Measurements from ENCODE around the gene OGA.
A peak's percentile ranks its signal among the peaks of the same experiment; 100 is the strongest.

OGA gene

DNA sequence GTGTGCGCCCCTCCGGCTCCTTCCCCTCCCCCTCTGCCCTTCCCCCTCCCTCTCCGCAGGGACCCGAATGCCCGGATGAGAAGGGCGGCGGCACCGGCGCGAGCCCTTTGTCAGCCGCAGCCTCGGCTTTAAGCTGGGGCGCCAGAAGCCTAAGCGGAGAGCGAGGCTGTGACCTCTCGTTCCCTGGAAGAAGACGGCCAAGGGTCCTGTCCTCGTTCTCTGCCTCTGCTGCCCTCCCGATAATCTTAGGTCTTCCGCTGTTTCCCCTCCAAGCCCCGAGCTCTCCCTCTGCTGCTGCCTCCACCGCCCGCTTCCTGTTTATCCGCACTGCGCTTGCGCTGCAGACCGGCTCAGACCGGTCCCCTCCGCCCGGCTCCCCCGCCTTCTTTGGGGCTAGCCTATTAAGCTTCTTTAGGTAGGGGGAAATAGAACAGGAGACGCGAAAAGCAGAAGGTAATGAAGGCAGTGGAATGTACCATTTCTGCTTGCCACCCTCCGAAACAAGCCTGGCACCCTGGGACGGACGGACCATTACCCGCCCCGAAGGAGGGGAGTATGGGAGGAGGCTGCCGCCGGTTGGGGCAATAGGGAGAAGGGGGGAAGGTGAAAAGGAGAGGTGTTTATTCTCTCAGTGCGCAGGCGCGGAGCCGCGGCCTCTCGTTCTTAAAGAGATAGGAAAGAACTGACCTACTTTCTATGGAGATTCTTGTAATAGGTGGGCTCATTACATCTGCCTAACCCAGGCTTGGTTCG, at the start of gene OGA:
TSS of gene OGA (minus strand) at position 326 of the 753 bp plus-strand sequence. CDS start 422 bp downstream, outside the sequence.
- DNase-seq, result peak; percentile 98 to 100 (median 99)

GRCh38 chr10:101867931-101868330, 49.7 kb upstream of the OGA start:
- DNase-seq, result no peak

DNA sequence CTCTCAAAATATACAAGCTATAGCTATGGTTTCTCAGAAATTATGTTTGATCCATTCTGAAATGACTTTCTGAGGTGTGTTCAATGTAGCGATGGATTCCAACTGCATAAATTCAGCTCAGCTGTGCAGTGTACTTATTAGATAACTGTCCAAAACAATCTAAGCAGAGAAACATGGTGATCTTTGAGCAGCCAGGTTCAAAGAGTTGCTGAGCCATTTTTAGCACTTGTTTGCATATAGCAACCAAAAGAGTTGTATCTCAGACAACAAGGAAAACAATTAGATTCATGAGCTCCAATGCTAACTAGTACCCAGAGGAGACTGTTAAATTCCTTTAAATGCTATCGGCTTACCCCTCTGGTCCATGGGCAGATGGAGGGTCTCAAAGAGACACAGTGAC, 41.3 kb upstream of the OGA start:
- DNase-seq, result no peak

GRCh38 chr10:101858723-101859500, 40.7 kb upstream of the OGA start:
- no peak for DNase-seq

DNA sequence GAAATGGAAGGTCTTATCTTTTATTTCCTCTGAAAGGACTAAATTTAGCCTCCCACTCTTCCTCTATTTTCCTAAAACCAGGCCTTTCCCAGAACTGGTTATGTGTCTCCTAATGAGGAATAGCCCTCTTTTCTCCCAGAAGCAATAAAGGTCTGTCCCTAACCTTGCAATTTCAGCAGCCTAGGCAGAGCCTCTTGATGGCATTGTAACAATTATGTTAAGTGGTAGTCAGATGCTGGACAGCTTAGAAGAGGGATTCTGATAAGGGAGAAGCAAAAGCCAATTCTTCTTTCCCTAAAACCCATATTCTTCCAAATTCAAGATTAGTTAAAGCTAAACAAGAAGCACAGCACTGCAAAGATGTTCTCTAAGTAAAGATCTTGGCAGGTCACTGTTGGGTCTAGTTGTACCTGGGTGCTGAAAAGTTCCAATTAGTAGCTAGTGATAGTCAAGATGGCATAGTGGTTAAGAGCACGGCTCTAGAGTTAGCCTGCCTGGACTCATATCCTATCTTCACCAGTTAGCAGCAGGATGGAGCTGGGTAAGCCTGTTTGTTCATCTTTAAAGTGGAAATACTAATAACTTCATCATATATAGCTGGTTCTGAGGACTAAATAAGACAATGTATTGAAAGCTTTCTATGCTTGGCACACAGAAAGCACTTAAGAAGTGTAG, 39.7 kb upstream of the OGA start:
- DNase-seq, result no peak

- DNase-seq, result no peak
Observed at GRCh38 chr10:101856626-101857025, 38.4 kb upstream of the OGA start.

GRCh38 chr10:101851411-101852116, 33.3 kb upstream of the OGA start:
- no peak for DNase-seq

DNA sequence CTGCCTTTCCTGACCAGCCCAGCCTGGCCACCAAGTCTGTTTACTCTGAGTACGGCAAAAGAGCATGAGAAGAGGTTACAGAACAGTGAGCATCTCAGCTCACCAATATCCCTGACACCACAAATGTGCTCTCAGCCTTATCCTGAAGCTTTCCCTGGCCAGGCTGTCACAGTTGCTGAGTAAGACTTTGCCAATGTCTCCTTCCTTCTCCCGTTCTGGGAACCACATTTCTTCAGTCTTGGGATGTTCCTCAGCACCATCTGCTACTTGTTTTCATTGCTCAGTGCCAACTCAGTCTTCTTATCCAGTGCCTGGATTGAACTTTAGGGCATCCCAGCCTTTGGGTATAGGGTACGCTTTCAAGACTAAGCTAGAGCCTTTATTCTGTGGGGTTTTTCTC, 32.5 kb upstream of the OGA start:
- no peak for DNase-seq

DNA sequence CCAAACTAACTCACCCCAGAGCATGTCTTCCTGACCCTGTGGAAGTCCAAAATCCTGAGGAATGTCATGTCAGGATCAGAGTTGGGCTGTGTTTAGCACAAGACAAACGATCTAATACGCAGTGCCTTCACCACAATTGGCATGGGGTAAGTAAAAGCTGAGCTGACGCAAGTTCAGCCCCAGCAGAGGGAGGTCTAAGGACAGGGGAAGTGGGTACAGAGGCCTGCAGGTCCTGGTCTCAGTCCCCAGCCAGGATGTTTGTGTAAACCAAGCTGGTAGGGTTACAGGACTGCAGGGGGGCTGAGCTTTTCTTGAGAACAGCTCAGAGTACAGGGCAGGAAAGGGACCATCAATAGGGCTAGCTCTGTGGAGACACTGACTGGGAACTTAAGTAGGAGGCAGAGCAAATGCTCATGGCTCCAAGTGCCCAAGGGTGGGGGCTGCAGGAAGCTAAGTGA, 30.7 kb upstream of the OGA start:
- no peak for DNase-seq

GRCh38 chr10:101848408-101848807, 30.2 kb upstream of the OGA start:
- DNase-seq, result no peak

- no peak for DNase-seq
Observed at GRCh38 chr10:101845893-101846292, 27.6 kb upstream of the OGA start.

- DNase-seq, result peak; percentile 41 to 71 (median 59)
Observed at GRCh38 chr10:101843032-101844021, 25.1 kb upstream of the OGA start, which contains the start of gene KCNIP2. KCNIP2 (minus strand) TSS chr10:101843800; CDS start chr10:101843568, 232 bp downstream.

DNA sequence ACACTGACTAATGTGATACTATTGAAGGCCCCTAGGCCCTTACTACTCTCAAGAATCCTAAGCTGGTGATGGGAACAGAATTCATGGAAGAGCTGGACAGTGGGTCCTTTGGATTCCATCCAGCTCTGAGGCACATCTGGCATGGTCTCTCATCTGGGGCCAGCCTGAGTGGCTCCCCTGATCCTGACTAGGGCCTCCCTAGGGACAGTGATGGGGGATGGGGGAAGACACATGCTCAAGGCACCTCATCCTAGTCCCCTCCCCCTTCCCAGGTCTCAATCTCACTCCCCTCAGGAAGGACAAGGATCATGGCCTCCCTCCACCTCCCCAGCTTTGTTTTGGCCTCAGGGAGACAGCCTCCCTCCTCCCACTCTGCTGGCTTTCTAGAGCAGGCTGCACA, 23.6 kb upstream of the OGA start:
- no peak for DNase-seq

- peak; percentile 16 to 61 (median 46) for DNase-seq
Observed at GRCh38 chr10:101840741-101841453, 22.7 kb upstream of the OGA start.

DNA sequence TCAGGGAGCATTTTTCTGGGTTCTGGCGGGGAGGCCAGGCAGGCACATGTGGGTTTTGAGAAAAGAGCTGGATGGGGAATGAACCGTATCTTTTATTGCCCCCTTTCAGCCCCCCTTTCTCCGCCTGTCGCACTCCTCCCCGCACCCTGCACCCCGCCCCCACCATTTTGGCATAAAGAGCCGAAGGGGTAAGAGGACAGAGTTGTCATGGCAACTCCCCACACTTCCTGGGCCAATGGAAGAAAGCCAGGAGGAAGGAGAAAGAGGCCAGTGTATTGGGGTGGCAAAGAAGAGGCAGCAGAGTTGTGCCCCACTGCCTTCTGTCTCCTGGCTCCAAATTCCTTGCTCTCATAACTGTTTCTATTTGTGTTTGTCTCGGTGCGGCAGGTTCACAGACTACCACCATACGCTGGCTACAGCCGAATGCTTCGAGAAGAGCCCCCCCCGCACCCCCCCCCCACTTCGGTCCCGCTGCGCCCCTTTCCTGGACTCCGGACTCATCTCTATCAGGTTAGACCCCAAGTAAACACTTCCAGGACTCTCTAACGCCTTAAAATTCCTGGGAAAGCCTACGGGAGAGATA, 21.9 kb upstream of the OGA start:
- peak in 1 of 6 experiments; percentile 11 for DNase-seq

GRCh38 chr10:101839416-101840063, 21.3 kb upstream of the OGA start:
- DNase-seq, result peak in 5 of 6 experiments; percentile 21 to 63 (median 38)

DNA sequence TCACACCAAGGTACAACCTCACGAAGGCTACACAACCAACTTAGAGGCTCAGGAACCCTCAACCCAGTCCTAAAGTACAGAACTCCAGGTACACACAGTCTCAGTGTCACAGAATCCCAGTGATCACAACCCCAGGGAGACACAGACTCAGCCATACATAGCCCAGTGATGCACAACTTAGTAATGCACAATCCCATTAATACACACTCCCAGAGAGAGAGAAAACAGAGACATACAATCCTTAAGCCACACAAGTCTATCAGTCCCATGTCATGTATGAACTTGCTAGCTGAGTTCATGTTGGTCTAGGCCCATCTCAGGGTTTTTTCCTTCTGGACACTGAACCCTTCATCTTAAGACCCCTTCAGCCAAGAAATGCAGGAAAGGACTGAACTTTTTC, 20.8 kb upstream of the OGA start:
- DNase-seq, result no peak

DNA sequence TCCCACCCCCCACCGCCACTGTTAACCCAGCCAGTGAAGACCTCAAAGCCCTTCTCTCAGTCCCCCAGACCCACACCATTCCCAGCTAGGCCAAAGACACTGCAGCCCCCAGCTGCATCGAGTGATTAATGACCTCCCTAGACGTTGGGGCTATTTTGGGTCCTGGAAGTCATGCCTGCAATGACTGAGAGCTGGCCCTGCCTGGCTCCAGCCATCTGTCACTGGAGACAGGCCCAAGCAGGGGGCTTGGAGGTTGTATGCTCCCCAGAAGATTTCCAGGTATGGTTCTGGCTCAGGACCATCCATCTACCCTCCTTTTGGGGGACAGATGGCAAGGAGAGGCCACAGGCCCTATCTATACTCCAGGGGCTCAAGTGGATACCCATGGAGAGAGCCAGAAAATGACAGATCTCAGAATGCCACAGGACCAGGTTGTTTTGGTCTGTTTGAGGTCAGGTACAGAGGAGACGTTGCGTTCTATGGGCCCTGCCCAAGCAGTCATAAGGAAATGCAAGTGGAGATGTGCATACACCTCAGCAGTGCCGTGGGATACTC, 20.2 kb upstream of the OGA start:
- no peak for DNase-seq

DNA sequence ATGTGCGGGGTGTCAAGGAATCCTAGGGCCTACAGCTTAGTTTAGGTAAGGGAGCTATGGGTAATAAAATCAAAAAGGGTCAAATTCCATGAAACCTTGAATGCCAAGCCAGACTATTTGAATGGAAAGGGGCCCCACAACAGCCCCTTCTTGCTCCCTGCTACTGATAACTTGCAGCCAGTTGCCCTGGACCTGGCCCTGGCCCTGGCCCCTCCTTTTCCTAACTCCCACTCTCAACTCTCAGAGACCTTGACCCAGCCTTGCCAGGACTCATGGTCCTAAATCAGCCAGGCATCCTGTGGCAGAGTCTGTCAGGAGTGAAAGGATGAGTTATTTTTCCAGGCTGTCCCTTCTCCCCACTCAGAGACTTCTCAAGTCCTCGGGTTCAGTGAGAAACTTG, 19.5 kb upstream of the OGA start:
- no peak for DNase-seq

Measured in stimulated activated naive CD4-positive, alpha-beta T cell (primary cell).